Measurements from ENCODE around the gene LYSMD4. TPM values are rescaled to one million over a fixed set of nuclear protein-coding genes. Genes with fewer than 3 reads are reported as not detected.
"Not testable (repeated sequence)": the region's sequence is repeated elsewhere in the genome, so short reads cannot be mapped to it uniquely, and the experiment has no call there.

LYSMD4 gene
- total RNA-seq, 2 donors from 2014 or later = 6.8 to 9.7 TPM

DNA sequence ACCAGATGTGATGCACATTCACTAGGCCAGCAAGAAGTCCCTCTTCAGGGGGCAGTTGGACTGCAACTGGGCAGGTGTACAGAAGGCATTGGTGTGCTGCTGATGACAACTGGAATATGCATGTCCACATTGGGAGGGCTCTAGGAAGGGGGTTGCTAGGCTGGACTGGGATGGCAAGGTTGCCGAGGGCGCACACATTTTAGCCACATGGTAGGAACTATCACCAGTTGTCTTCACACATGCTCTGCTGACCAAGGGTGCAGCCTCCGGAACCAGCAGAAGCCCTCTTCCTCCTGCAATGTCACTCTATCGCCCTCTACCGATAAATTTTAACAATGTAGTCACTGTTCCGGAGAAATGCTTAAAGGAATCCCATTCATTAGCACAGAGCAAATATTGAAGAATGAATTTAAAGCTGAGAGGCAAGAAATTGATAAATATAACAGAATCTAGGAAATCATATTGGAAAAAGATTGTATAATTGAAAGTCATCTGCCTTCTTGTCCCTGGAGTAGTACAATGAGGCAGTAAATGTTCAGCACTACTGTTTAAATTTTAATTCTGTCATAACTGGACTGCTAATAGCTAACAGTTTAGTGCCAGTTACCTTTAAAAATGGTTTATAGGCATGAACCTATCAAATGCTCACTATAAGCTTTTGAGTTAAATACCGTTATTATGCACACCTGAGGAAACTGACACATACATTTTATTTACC lies 22.6 kb upstream of the LYSMD4 start:
- H3K4me3 ChIP-seq = no peak overlapping the region
- no peaks in the 10 kb centered on the region for H3K9me3 ChIP-seq
- DNase-seq (ENCODE audit: low spot score) (no peak), ATAC-seq (ENCODE audit: insufficient number of reproducible peaks, low FRiP score, low read depth) (no peak)
- H3K27ac ChIP-seq = no peak overlapping the region
- H3K4me1 ChIP-seq (ENCODE audit: control insufficient read depth in 1 of 2, low read depth in 2 of 2) = no peaks in the 10 kb centered on the region
- H3K36me3 ChIP-seq = no peaks in the 10 kb centered on the region
- H3K27me3 ChIP-seq (replicated peaks; ENCODE audit: insufficient read depth) = no peaks in the 10 kb centered on the region
- TF ChIP-seq, protein P1, sequence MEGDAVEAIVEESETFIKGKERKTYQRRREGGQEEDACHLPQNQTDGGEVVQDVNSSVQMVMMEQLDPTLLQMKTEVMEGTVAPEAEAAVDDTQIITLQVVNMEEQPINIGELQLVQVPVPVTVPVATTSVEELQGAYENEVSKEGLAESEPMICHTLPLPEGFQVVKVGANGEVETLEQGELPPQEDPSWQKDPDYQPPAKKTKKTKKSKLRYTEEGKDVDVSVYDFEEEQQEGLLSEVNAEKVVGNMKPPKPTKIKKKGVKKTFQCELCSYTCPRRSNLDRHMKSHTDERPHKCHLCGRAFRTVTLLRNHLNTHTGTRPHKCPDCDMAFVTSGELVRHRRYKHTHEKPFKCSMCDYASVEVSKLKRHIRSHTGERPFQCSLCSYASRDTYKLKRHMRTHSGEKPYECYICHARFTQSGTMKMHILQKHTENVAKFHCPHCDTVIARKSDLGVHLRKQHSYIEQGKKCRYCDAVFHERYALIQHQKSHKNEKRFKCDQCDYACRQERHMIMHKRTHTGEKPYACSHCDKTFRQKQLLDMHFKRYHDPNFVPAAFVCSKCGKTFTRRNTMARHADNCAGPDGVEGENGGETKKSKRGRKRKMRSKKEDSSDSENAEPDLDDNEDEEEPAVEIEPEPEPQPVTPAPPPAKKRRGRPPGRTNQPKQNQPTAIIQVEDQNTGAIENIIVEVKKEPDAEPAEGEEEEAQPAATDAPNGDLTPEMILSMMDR (IDR thresholded peaks at IDR 0.05) = peak; percentile 74

DNA sequence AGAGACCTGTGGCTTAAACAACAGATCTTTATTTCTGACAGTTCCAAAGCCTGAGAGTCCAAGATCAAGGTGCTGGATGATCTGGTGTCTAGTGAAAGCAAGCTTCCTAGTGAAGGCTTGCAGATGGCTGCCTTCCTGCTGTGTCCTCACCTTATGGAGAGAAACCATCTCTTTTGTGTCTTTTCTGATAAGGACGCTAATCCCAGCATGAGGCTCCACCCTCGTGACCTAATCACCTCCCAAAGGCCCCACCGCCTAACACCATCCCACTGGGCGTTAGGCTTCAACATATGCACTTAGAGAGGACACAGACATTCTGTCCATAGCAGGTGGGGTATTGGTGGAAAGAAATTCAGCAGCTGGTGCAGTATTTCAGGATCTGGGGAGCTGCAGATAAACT lies 19.8 kb upstream of the LYSMD4 start:
- H3K4me3 ChIP-seq = no peak overlapping the region
- H3K4me1 ChIP-seq (ENCODE audit: control insufficient read depth in 1 of 2, low read depth in 2 of 2) = no peaks in the 10 kb centered on the region
- H3K27ac ChIP-seq = no peak overlapping the region
- H3K27me3 ChIP-seq (replicated peaks; ENCODE audit: insufficient read depth) = no peaks in the 10 kb centered on the region
- no peaks in the 10 kb centered on the region for H3K9me3 ChIP-seq
- no peaks in the 10 kb centered on the region for H3K36me3 ChIP-seq
- TF ChIP-seq, protein P1 (IDR thresholded peaks at IDR 0.05) = no peak
- ATAC-seq (ENCODE audit: insufficient number of reproducible peaks, low FRiP score, low read depth) (no peak), DNase-seq (ENCODE audit: low spot score) (no peak)

DNA sequence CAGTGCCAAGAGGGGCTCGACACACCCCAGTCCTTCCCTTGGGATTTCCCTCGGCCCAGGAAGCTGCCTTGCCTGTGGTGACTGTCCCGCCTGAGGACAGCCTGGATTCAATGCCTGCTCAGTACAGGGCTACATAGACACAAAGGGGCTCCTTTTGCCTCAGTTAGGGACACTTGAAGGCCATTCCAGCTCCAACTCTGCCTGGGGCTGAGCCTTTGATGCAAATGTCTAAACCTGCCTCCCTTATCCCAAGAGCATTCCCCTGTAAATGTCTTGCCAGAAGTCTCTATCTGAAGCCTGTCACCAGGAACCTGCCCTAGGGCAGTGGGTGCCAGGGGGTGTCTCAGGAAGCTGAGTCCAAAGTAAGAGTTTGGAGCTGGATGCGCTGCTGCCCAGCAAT lies 19.3 kb upstream of the LYSMD4 start:
- Histone ChIP-seq H3K4me3 (no peak overlapping the region), H3K9me3 (no peaks in the 10 kb centered on the region), H3K27ac (no peak overlapping the region), H3K4me1 (ENCODE audit: control insufficient read depth in 1 of 2, low read depth in 2 of 2) (no peaks in the 10 kb centered on the region), H3K27me3 (replicated peaks; ENCODE audit: insufficient read depth) (no peaks in the 10 kb centered on the region), H3K36me3 (no peaks in the 10 kb centered on the region)
- ATAC-seq (ENCODE audit: insufficient number of reproducible peaks, low FRiP score, low read depth) (no peak), DNase-seq (ENCODE audit: low spot score) (no peak)
- TF ChIP-seq, protein P1 (IDR thresholded peaks at IDR 0.05) = no peak

DNA sequence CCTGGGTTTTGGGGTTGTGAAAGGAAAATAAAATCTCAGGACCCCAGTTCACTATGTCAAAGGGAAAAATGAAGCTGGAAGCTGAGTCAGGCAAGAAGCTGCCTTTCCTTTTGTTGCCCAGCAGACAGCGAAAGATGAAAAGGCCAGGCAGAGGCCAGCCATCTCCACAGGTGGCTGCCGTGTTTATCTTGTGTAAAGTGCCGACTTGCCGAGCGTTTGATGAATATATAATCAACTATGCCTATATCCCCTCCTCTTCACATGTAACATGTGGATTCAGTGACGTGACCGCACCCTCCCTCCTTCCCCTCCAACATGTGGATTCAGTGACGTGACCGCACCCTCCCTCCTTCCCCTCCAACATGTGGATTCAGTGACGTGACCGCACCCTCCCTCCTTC lies 17.1 kb upstream of the LYSMD4 start:
- H3K27ac ChIP-seq; H3K4me3 ChIP-seq; H3K9me3 ChIP-seq; DNase-seq (ENCODE audit: low spot score); H3K4me1 ChIP-seq (ENCODE audit: control insufficient read depth in 1 of 2, low read depth in 2 of 2); H3K36me3 ChIP-seq; ATAC-seq (ENCODE audit: insufficient number of reproducible peaks, low FRiP score, low read depth); H3K27me3 ChIP-seq (replicated peaks; ENCODE audit: insufficient read depth): not testable (repeated sequence)

DNA sequence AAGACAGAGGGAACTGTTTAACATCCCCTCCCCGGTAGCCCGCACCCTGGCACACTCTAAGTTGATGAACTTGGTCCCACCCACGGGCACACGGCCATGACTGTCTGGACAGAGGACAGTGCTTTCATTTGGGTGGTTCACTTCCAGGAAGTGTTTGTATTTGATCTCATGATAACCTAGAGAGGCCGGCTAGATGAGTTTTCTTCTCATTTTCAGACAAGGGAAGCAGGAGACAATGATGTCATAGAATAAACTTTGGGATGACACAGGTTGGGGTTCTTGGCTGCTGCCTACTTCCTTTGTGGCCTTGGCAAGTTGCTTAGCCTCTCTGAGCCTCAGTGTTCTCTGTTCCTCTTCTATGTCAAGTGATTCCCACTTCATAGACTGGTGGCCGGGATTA lies 16.1 kb upstream of the LYSMD4 start:
- no peaks in the 10 kb centered on the region for H3K4me1 ChIP-seq (ENCODE audit: control insufficient read depth in 1 of 2, low read depth in 2 of 2)
- no peaks in the 10 kb centered on the region for H3K9me3 ChIP-seq
- DNase-seq (ENCODE audit: low spot score) (no peak), ATAC-seq (ENCODE audit: insufficient number of reproducible peaks, low FRiP score, low read depth) (no peak)
- no peaks in the 10 kb centered on the region for H3K27me3 ChIP-seq (replicated peaks; ENCODE audit: insufficient read depth)
- TF ChIP-seq, protein P1 (IDR thresholded peaks at IDR 0.05) = no peak
- H3K36me3 ChIP-seq = no peaks in the 10 kb centered on the region
- no peak overlapping the region for H3K27ac ChIP-seq
- H3K4me3 ChIP-seq = no peak overlapping the region

Measured in thoracic aorta (tissue), 2 donors.